T-helper 1 cell treated with Interleukin-12 subunit alpha and Interleukin-12 subunit beta and Interleukin-4 antibody, amounts not matched to agents 30 ng/mL and 1 ng/mL, for 36 hours (primary cell): ENCODE results near the gene BMPR1A. TPM values are rescaled to one million over a fixed set of nuclear protein-coding genes. Genes with fewer than 3 reads are reported as not detected.
"Not testable (repeated sequence)": the region's sequence is repeated elsewhere in the genome, so short reads cannot be mapped to it uniquely, and the experiment has no call there.

Source experiments
- intact Hi-C: fragments of 100-400 bp; cut with micrococcal nuclease; formaldehyde crosslinking; loops from one replicate; pipeline ENCODE4 v1.15.1; 2024
- total RNA-seq: library from RNA; stranded (reverse); gene quantifications from 2 replicates; pipeline ENCODE4 v1.2.3, GENCODE V29; 2022

BMPR1A gene
- total RNA-seq, 1 donor from 2014 or later = 8.9 TPM

- intact Hi-C loops = no loop called here
Observed at GRCh38 chr10:86871563-86872183, 115.3 kb downstream of the BMPR1A start.

DNA sequence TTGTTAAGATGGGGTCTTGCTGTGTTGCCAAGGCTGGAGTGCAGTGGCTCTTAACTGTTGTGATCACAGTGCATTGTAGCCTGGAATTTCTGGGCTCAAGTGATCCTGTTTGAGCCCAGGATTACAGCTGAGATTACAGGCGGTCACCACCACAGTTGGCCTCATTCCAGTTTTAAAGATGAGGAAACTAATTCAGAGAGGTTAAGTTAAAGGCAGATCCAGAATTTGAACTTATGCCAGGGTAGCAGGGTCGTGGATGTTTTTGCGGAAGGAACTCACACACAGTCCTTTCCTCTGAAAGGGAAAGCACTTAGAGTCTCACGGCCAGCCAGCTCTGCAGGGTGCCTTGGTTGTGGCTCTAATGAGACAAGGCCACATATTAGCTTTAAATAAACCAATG lies 116.3 kb downstream of the BMPR1A start:
- intact Hi-C loops = no loop called here

DNA sequence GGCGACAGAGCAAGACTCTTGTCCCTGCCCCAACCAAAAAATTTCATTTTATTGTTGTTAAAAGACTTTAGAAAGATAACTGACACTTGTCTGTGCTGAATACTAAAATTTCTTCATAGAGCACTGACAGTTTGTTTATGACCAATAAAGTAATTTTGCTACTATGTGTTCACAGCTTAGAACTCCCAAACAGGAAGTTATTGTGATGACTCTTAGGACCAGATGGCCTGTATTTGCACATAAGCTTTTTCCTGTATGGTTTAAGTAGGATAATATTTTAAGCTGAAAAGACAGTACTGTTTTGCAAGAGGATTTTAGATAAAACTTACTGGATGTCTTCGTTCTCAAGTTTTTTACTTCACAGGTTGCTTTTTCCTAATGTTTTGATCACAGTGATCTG lies 120.3 kb downstream of the BMPR1A start:
- intact Hi-C loops = loop anchor here (1.0 kb wide), 1 partner anchor 13 kb away; no protein-coding TSS in a partner anchor

DNA sequence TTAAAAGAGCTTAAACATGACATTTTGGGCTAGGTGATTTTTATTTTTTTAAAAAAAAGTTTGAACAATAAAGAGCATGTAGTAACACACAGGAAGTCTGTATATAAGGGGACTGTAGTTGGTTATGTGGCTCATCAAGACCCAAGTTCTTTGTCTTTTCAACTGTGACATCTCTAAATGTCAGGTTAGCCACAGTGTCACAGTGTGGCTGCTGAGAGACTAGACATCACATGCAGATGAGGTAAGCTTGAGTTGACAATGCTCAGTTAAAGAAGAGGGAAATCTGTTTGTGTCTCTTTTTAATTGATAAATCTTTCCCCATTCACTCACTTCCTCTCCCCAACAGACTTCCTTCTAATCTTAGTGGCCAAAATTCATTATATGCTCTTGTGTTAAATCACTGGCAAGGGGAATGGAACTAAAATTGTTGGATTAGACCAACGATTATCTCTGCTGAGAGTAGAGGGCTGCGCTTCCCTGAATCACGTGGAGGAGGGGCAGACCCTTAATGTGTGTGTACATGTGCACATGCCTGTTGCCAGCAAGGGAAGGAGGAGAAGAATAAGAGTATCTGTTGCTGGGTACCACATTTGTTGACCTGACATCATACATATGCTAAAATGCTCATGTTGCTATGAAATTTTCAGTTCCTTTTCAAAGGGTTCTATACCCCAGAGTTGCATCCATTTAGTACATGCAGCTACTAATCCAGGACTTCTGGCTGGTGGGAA lies 122.7 kb downstream of the BMPR1A start:
- intact Hi-C loops = no loop called here

DNA sequence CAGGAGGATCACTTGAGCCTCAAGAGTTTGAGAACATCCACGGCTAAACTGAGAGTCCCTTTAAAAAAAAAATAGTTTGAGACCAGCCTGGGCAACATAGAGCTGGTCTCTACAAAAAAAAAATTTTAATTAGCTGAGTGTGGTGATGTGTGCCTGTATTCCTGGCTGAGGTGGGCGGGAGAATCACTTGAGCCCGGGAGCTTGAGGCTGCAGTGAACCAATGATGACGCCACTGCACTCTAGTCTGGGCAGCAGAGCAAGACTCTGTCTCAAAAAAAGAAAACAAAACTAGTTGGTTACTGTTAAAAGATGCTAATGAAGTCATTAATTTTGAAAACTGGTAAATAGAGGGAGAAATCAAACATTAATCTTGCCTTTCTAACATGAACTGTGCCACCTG lies 124.6 kb downstream of the BMPR1A start:
- intact Hi-C loops = no loop called here

DNA sequence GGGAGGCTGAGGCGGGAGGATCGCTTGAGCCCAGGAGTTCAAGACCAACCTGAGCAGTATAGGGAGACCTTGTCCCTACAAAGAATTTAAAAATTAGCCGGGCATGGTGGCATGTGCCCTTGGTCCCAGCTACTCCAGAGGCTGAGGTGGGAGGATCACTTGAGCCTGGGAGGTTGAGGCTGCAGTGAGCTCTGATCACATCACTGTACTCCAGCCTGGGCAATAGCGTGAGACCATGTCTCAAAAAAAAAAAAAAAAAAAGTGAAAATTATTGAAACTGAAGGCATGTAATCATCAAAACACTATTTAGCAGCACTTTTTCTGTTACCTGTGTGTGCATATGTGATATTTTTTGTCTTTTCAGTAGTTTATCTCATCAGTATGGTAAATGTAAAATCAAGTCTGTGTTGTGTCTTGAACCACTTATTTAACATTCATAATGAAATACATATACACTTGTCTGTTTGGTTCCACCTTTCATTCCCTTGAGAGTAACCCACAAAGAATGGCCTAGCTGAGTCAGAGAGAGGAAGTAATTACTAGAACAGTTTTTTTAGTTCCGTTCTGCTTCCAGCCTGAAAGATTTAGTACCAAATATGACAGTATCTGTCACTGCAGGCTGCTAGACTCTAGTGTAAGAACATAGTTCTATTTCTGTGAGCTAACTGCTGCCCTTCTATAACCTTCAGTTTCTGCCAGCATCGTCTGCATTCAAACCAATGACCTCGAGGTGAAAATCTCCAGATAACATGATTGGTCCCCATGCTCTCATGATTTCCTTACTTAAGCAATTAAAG lies 132.4 kb downstream of the BMPR1A start:
- intact Hi-C loops = loop anchor here (1.0 to 5.0 kb wide), 3 partner anchors 12 to 178 kb away; partner anchors contain the start of gene BMPR1A

GRCh38 chr10:86889997-86890396 lies 133.6 kb downstream of the BMPR1A start:
- intact Hi-C loops = loop anchor here (1.0 to 5.0 kb wide), 3 partner anchors 14 to 179 kb away; partner anchors contain the start of gene BMPR1A

DNA sequence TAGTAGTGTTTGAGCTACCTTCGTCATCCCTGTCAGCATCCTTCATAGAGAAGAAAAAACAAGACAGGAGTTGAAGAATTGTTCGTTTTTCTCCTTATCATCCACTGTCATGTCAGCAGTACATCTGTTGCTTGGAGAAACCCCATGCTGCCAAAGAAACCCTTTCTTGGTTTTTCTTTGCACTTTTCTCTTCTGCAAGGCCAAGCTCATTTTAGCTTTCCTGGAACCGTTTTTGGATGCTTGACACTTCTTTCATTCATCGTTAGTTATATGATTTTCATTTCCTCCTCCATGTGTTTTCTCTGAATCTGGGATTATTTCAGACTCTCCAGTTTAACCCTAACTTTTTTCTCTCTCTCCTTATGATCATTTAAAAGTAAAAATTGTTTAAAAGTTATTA lies 142.1 kb downstream of the BMPR1A start:
- intact Hi-C loops = no loop called here

GRCh38 chr10:86899132-86899531 lies 142.7 kb downstream of the BMPR1A start:
- intact Hi-C loops = loop anchor here (1.0 kb wide), 3 partner anchors 188 to 211 kb away; no protein-coding TSS in a partner anchor

GRCh38 chr10:86899670-86900276 lies 143.4 kb downstream of the BMPR1A start:
- intact Hi-C loops = loop anchor here (1.0 kb wide), 3 partner anchors 188 to 211 kb away; no protein-coding TSS in a partner anchor

- intact Hi-C loops = no loop called here
Observed at GRCh38 chr10:86900955-86901354, 144.5 kb downstream of the BMPR1A start.

DNA sequence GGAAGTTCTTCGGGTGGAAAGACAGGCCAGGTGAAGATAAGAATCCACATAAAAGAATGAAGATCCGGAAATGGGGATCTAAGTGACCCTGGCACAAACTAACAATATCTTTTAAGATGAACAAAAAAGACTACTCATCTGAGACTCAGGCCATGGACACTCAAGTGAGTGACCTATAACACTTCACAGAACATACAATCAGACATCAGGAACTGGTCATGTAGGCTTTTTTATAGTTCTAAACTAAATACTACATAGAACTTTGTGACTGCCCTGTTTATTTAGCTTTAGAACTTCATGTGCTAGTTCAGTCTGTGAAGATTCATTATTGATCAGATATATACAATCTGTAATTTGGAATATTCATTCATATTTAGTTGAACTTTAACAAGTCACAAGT lies 148.2 kb downstream of the BMPR1A start:
- intact Hi-C loops = loop anchor here (1.0 kb wide), 1 partner anchor 216 kb away; no protein-coding TSS in a partner anchor

GRCh38 chr10:86905429-86905828 lies 149.0 kb downstream of the BMPR1A start:
- intact Hi-C loops = no loop called here

DNA sequence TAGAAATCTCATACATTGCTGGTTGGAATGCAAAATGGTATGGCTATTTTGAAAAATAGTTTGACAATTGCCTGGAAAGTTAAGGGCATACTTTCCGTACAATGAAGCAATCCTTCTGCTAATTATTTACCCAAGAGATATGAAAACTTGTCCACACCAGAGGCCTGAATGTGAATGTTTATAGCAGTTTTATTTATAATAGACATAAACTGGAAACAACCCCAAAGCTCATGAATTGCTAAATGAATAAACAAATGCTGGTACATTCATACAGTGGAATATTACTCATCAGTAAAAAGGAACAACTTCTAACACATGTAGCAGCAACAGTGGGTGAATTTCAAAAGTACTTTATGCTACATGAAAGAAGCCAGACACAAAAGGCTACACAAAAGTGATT lies 158.3 kb downstream of the BMPR1A start:
- intact Hi-C loops = no loop called here

- intact Hi-C loops = no loop called here
Observed at GRCh38 chr10:86918022-86918471, 161.6 kb downstream of the BMPR1A start.

- intact Hi-C loops = no loop called here
Observed at GRCh38 chr10:86922553-86922961, 166.1 kb downstream of the BMPR1A start.

GRCh38 chr10:86929468-86930380 lies 173.3 kb downstream of the BMPR1A start:
- intact Hi-C loops = no loop called here

DNA sequence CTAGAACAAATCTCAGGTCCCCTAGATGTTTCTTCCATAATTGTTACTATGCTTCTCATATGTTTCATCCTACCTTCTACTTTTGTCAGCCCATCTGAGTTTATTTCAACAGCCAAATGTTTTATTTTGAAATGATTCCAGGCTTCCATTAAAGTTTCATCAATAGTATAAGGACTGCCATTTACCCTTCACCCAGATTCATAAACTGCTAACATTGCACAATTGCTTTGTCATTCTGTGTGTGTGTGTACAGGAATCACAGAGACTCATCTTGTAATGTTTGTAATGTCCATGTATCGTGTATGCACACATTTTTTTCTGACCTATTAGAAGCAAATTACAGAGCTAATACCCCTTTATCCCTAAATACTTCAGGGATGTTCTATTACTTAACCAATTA lies 175.5 kb downstream of the BMPR1A start:
- intact Hi-C loops = no loop called here

- intact Hi-C loops = no loop called here
Observed at GRCh38 chr10:86932674-86933073, 176.3 kb downstream of the BMPR1A start.

DNA sequence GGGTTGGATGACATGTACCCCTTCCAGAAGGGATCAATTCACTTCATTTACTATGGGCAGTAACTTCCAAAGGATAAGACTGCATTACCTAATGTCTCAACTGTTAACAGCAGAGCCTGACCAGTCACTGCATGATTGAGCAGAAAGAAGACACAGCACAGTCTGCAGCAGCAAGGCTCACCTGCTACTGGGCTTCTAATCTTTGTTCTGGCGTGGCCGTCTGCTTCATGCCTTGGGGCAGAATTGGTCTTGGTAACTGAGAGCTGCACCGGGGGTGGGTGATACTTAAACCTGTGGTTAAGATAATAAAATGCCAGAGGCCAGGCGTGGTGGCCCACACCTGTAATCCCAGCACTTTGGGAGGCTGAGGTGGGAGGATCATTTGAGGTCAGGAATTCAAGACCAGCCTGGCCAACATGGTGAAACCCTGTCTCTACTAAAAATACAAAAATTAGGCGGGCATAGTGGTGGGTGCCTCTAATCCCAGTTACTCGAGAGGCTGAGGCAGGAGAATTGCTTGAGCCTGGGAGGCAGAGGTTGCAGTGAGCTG lies 177.8 kb downstream of the BMPR1A start:
- intact Hi-C loops = not testable (repeated sequence)
